Effector memory CD4-positive, alpha-beta T cell (primary cell): Measurements from ENCODE around the gene ATP5PD.
"Not testable (repeated sequence)": the region's sequence is repeated elsewhere in the genome, so short reads cannot be mapped to it uniquely, and the experiment has no call there.

Experiments
- DNase-seq, 3 donors: peaks; one replicate each; pipeline ENCODE4 v3.0.0-alpha.2; 2020
- H3K27ac ChIP-seq: 2 replicates; pipeline ENCODE4 v1.7.0; 2013; ENCODE audit warnings: mild to moderate bottlenecking, low read length, moderate library complexity; ENCODE audit not compliant: insufficient read depth, poor library complexity, severe bottlenecking
- H3K27me3 ChIP-seq: replicated peaks from 2 replicates; pipeline ENCODE4 v1.7.0; 2013; ENCODE audit warnings: mild to moderate bottlenecking, low read length; ENCODE audit not compliant: insufficient read depth, control insufficient read depth, poor library complexity, severe bottlenecking
- H3K36me3 ChIP-seq: 2 replicates; pipeline ENCODE4 v1.7.0; 2013; ENCODE audit warnings: mild to moderate bottlenecking, low read length, moderate library complexity; ENCODE audit not compliant: control insufficient read depth, insufficient read depth
- H3K4me1 ChIP-seq: 2 replicates; pipeline ENCODE4 v1.7.0; 2013; ENCODE audit warnings: low read length, mild to moderate bottlenecking; ENCODE audit not compliant: control insufficient read depth, insufficient read depth, poor library complexity, severe bottlenecking
- H3K4me3 ChIP-seq: 2 replicates; pipeline ENCODE4 v1.7.0; 2013; ENCODE audit warnings: low read length, low read depth, mild to moderate bottlenecking; ENCODE audit not compliant: insufficient read depth, poor library complexity, severe bottlenecking
- H3K9me3 ChIP-seq: 2 replicates; pipeline ENCODE4 v1.7.0; 2013; ENCODE audit warnings: mild to moderate bottlenecking, low read length, moderate library complexity; ENCODE audit not compliant: control insufficient read depth

The ATP5PD gene

DNA sequence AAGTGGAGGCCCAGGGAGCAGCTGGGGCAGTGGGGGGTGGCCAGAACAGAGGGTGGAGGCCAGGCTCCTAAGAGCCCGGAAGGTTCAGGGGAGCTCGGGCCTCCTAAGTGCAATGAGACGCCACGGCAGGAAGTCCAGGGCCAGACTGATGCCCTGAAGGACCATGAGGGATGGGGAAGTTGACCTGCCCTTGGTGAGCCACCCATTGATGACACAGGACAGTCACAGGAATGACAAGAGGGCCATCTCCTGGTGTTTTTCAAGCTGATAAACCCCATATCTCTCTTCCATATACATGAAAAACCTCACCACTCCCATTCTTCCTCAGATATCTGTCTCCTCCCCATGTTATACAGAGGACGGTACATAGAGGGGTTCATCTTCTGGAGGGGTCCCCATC is 40.1 kb downstream of the ATP5PD start:
- H3K36me3 ChIP-seq, result no peaks in the 10 kb centered on the region
- no peaks in the 10 kb centered on the region for H3K9me3 ChIP-seq
- no peak overlapping the region for H3K4me3 ChIP-seq
- no peak overlapping the region for H3K27ac ChIP-seq
- DNase-seq, result no peak
- no peaks in the 10 kb centered on the region for H3K4me1 ChIP-seq
- no peaks in the 10 kb centered on the region for H3K27me3 ChIP-seq

DNA sequence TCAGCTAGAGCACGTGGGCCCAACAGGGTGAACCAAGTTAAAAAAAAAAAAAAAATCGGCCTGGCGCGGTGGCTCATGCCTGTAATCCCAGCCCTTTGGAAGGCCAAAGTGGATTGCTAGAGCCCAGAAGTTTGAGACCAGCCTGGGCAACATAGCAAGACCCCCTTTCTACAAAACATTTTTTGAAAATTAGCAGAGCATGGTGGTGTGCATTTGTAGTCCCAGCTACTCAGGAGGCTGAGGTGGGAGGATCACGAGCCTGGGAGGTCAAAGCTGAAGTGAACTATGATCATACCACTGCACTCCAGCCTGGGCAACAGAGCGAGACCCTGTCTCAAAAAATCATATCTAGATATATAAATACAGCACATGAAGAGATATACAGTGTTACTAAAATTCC is 40.7 kb downstream of the ATP5PD start:
- H3K27ac ChIP-seq, H3K36me3 ChIP-seq, H3K4me1 ChIP-seq, H3K4me3 ChIP-seq, H3K9me3 ChIP-seq, H3K27me3 ChIP-seq, DNase-seq: not testable (repeated sequence)

DNA sequence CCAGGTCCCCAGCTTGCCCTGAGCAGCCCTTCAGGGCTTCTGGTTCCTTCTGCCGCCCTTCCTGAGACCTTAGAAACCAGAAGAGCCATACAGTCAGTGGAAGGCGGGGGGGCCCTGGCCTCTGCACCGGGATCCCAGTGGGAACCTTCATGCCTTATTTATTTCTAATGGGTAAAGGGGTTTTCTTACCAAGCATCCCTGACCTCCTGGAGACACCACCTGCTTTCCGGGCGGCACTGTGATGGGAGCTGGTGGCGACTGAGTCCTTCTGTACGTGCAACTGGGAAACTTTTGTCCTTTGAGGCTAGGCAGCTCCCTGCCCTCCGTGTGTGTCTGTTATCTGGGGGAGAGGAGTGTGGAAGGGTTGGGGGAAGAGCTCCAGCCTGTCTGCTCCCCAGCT is 41.5 kb downstream of the ATP5PD start:
- no peaks in the 10 kb centered on the region for H3K4me1 ChIP-seq
- no peak overlapping the region for H3K27ac ChIP-seq
- no peaks in the 10 kb centered on the region for H3K9me3 ChIP-seq
- H3K27me3 ChIP-seq, result no peaks in the 10 kb centered on the region
- no peaks in the 10 kb centered on the region for H3K36me3 ChIP-seq
- no peak overlapping the region for H3K4me3 ChIP-seq
- no peak for DNase-seq

DNA sequence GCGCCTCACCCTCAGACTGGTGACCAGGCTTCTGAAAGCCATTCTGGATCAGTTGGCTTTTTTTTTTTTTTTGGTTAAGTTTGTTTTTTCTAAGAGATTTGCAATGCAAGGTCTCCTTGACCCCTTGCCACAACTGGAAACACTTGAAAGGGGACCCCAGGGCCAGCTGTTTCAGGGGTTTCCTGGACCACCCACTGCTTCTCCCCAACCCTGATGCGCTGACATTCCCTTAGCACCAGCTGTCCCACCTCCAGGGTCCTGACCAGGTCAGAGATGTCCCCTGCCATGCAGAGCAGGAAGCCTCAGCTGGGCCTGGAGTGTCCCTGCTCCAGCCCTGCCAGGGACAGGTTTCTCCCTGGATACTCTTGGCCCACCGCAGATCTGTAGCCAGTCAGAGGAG is 42.4 kb downstream of the ATP5PD start:
- DNase-seq, result no peak
- Histone ChIP-seq H3K9me3 (no peaks in the 10 kb centered on the region), H3K4me3 (no peak overlapping the region), H3K4me1 (no peaks in the 10 kb centered on the region), H3K36me3 (no peaks in the 10 kb centered on the region), H3K27me3 (no peaks in the 10 kb centered on the region), H3K27ac (no peak overlapping the region)

DNA sequence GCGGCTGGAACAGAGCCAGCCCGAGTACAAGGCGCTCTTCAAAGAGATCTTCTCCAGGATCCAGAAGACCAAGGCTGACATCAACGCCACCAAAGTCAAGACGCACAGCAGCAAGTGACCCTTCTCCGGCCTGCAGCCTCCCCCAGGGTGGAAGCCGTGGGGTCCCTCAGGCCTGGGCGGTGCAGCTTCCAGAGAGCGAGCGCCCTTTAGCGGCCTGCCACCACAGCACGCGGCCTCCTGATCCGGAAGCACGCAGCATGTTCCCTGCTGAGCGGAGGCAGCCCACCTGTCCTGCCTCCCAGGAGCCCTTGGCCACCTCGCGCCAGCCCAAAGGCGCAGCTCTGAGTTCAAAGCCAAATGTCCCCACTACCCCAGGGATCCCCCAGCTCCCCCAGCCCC is 42.8 kb downstream of the ATP5PD start:
- Histone ChIP-seq H3K27ac (no peak overlapping the region), H3K4me3 (no peak overlapping the region), H3K9me3 (no peaks in the 10 kb centered on the region), H3K27me3 (no peaks in the 10 kb centered on the region), H3K4me1 (no peaks in the 10 kb centered on the region), H3K36me3 (no peaks in the 10 kb centered on the region)
- no peak for DNase-seq

DNA sequence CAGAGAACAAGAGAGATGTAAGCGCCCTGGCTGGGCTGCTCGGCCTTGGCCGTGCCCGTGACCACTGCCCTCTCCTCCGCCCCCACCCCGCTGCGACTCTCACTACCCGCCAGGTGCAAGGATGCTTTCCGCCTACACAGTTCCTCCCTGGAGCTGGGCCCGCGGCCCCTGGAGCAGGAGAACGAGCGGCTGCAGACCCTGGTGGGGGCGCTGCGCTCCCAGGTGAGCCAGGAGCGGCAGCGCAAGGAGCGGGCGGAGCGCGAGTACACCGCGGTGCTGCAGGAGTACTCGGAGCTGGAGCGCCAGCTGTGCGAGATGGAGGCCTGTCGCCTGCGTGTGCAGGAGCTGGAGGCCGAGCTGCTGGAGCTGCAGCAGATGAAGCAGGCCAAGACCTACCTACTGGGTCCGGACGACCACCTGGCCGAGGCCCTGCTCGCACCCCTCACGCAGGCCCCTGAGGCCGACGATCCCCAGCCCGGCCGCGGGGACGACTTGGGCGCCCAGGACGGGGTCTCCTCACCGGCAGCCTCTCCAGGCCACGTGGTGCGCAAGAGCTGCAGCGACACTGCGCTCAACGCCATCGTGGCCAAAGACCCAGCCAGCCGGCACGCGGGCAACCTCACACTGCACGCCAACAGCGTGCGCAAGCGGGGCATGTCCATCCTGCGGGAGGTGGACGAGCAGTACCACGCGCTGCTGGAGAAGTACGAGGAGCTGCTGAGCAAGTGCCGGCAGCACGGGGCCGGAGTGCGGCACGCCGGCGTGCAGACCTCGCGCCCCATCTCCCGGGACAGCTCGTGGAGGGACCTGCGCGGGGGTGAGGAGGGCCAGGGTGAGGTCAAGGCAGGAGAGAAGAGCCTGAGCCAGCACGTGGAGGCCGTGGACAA is 43.5 kb downstream of the ATP5PD start:
- Histone ChIP-seq H3K9me3 (no peaks in the 10 kb centered on the region), H3K27ac (no peak overlapping the region), H3K27me3 (no peaks in the 10 kb centered on the region), H3K4me1 (no peaks in the 10 kb centered on the region), H3K4me3 (no peak overlapping the region), H3K36me3 (no peaks in the 10 kb centered on the region)
- DNase-seq, result no peak

DNA sequence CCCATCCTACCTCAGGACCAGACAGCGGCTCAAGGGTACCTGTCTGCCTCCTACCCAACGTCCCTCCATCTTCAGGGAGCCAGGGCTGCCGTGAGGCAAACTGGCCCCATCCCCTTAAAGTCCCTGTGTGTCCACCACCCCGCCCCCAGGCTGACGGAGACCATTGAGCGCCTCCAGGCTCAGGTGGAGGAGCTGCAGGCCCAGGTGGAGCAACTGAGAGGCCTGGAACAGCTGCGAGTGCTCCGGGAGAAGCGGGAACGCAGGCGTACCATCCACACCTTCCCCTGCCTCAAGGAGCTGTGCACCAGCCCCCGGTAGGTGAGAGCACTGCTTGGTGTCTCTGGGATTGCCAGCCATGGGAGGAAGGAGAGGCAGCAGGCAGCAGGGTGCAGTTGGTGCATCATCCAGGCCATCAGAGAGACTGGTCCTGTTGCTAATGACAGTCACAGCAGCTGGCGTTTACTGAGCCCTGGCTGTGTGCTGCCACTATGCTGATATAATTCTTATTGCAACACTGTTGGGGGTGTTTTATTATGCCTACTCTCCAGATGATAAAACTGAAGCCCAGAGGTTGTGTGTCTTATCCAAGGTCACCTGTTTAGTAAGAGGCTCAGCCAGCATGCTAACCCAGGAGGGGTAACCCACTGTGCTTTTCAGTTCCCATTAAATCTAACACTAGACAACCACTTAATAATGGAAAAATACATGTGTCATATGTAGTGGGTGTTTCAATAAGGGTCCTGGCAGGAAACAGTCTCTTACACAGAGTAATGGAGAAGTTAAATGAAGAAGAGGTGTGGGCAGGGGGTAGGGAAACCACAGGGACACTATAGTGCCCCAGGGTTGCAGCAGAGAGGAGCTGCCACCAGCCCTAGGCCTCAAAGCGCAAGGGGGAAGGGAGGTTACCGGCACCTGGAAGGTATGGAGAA is 44.6 kb downstream of the ATP5PD start:
- no peaks in the 10 kb centered on the region for H3K9me3 ChIP-seq
- H3K27ac ChIP-seq, result no peak overlapping the region
- no peak for DNase-seq
- H3K4me1 ChIP-seq, result no peaks in the 10 kb centered on the region
- no peak overlapping the region for H3K4me3 ChIP-seq
- no peaks in the 10 kb centered on the region for H3K27me3 ChIP-seq
- H3K36me3 ChIP-seq, result no peaks in the 10 kb centered on the region

DNA sequence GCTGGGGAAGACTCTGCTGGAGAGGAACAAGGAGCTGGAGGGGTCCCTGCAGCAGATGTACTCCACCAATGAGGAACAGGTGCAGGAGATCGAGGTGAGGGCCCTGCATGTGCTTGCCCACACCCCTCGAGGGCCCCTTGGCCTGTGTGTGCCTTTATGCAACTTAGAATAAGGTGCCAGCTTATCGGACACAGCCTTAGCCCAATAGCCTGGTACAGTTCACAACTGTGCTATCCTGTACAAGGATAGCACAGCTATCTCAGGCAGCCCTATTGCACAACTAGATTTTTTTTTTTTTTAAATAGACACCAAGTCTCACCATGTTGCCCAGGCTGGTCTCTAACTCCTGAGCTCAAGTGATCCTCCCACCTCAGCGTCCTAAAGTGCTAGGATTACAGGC is 47.2 kb downstream of the ATP5PD start:
- Histone ChIP-seq H3K4me3 (no peak overlapping the region), H3K36me3 (no peaks in the 10 kb centered on the region), H3K27me3 (no peaks in the 10 kb centered on the region), H3K27ac (no peak overlapping the region), H3K4me1 (no peaks in the 10 kb centered on the region), H3K9me3 (no peaks in the 10 kb centered on the region)
- no peak for DNase-seq

DNA sequence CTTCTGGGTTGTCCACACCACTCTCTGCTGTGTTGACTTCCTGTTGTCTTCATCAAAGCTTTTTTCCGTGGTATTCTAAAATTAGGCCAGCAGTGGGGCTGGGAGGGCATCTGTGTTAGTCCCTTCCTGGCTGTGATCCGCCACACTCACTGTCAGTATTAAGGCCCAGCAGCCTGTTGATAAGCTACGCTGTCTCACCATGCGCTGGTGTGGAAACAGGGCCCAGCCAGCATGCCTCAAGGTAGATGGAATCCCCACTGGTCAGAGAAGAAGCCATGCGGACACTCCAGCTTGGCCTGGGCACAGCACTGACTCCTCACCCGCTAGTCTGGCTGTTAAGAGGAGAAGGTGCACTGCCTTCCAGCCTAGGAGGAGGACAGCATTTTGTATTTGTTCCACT is 48.0 kb downstream of the ATP5PD start:
- Histone ChIP-seq H3K36me3 (no peaks in the 10 kb centered on the region), H3K9me3 (no peaks in the 10 kb centered on the region), H3K27ac (no peak overlapping the region), H3K4me3 (no peak overlapping the region), H3K27me3 (no peaks in the 10 kb centered on the region), H3K4me1 (no peaks in the 10 kb centered on the region)
- no peak for DNase-seq

DNA sequence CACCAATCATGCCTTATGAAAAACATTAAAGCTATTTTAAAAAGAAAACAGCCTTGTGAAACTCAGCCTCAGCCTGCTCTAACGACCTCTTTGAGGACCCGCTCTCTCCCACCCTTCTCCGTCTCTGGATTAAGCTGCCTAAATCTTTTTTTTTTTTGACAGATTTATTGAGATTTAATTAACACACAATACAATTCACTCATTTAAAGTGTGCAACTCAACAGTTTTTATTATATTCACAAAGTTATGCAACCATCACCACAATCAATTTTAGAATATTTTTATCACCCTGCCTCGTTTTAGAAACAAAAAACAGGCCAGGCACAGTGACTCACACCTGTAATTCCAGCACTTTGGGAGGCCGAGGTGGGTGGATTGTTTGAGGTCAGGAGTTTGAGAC is 50.9 kb downstream of the ATP5PD start:
- Histone ChIP-seq H3K4me1 (no peaks in the 10 kb centered on the region), H3K27me3 (no peaks in the 10 kb centered on the region), H3K27ac (no peak overlapping the region), H3K36me3 (no peaks in the 10 kb centered on the region), H3K9me3 (no peaks in the 10 kb centered on the region), H3K4me3 (no peak overlapping the region)
- DNase-seq, result no peak
